K562 (cell line): Measurements from ENCODE around the gene ZBTB9. TPM values are rescaled to one million over a fixed set of nuclear protein-coding genes. Genes with fewer than 3 reads are reported as not detected.
A peak's percentile ranks its signal among the peaks of the same experiment; 100 is the strongest.

ENCODE experiments used
- ATF3 ChIP-seq, 2 experiments: fragments of 450-650 bp in 1 of 2; sonication (generic) in 1 of 2; formaldehyde crosslinking in 1 of 2; IDR thresholded peaks in 1 of 2; conservative IDR thresholded peaks in 1 of 2; 2 replicates each; pipeline versions ENCODE4 v1.6.1 to v1.8.1; 2016 to 2023; ENCODE audit warnings: mild to moderate bottlenecking in 2 of 2, moderate library complexity in 2 of 2, inconsistent platforms in 1 of 2, missing genetic modification reagents in 1 of 2
- BRD9 ChIP-seq: fragments of 450-650 bp; IDR thresholded peaks from 2 replicates; pipeline ENCODE4 v1.6.1; 2018; ENCODE audit warnings: low read depth; ENCODE audit not compliant: partially characterized antibody
- CREM ChIP-seq: IDR thresholded peaks from 2 replicates; pipeline ENCODE4 v1.6.1; 2014; ENCODE audit warnings: antibody characterized with exemption, low read depth
- ETS1 ChIP-seq: conservative IDR thresholded peaks from 2 replicates; pipeline ENCODE4 v1.6.1; 2011; ENCODE audit warnings: low read depth, mild to moderate bottlenecking, low read length; ENCODE audit not compliant: control insufficient read depth
- FOXK1 ChIP-seq: sonication (generic); formaldehyde crosslinking; IDR thresholded peaks from 2 replicates; pipeline ENCODE4 v1.8.0; 2022; ENCODE audit warnings: missing genetic modification reagents, mild to moderate bottlenecking, borderline replicate concordance
- HMG20A ChIP-seq: fragments of 450-650 bp; formaldehyde crosslinking; conservative IDR thresholded peaks from 2 replicates; pipeline ENCODE4 v1.4.0; 2020; ENCODE audit warnings: mild to moderate bottlenecking, mixed read lengths
- HNRNPK ChIP-seq: fragments of 200-400 bp; formaldehyde crosslinking; IDR thresholded peaks from one replicate; pipeline ENCODE4 v1.6.1; 2018; ENCODE audit warnings: mild to moderate bottlenecking, low read depth, low read length; ENCODE audit not compliant: poor library complexity, severe bottlenecking
- IFI16 ChIP-seq: fragments of 250-450 bp; sonication (Bioruptor Pico); IDR thresholded peaks from 2 replicates; pipeline ENCODE4 v2.1.2; 2022; ENCODE audit warnings: mild to moderate bottlenecking, inconsistent platforms
- MAX ChIP-seq: sonication (generic); formaldehyde crosslinking; IDR thresholded peaks from 2 replicates; pipeline ENCODE4 v1.9.0; 2022; ENCODE audit warnings: mild to moderate bottlenecking, missing genetic modification reagents
- MIER1 ChIP-seq: fragments of 450-650 bp; IDR thresholded peaks from 2 replicates; pipeline ENCODE4 v1.6.1; 2016; ENCODE audit warnings: antibody characterized with exemption, mild to moderate bottlenecking, low read depth
- NCOA2 ChIP-seq, 2 experiments: fragments of 450-650 bp; IDR thresholded peaks; 2 replicates each; pipeline ENCODE4 v1.6.1; 2018; ENCODE audit warnings: mild to moderate bottlenecking in 2 of 2, moderate library complexity in 1 of 2; ENCODE audit not compliant: partially characterized antibody in 2 of 2
- NCOR1 ChIP-seq: fragments of 450-650 bp; IDR thresholded peaks from 2 replicates; pipeline ENCODE4 v1.6.1; 2016; ENCODE audit warnings: mild to moderate bottlenecking, moderate library complexity
- PATZ1 ChIP-seq: fragments of 250-450 bp; sonication (Bioruptor Pico); IDR thresholded peaks from 2 replicates; pipeline ENCODE4 v1.5.0; 2020; ENCODE audit warnings: mild to moderate bottlenecking, borderline replicate concordance
- RCOR1 ChIP-seq, 2 experiments: IDR thresholded peaks; 2 replicates each; pipeline ENCODE4 v1.6.1; 2012; ENCODE audit warnings: low read depth in 2 of 2, low read length in 2 of 2, borderline replicate concordance in 1 of 2, improper control_type of control experiment in 1 of 2
- SMARCB1 ChIP-seq: IDR thresholded peaks from 2 replicates; pipeline ENCODE4 v1.6.1; 2011; ENCODE audit warnings: improper control_type of control experiment, low read depth; ENCODE audit not compliant: insufficient read length
- SPI1 ChIP-seq: IDR thresholded peaks from 2 replicates; pipeline ENCODE4 v1.6.1; 2011; ENCODE audit warnings: low read depth, low read length, control low read depth, borderline replicate concordance
- TSHZ1 ChIP-seq: fragments of 250-450 bp; sonication (Bioruptor Pico); IDR thresholded peaks from 2 replicates; pipeline ENCODE4 v1.4.0; 2020; ENCODE audit warnings: mild to moderate bottlenecking, moderate library complexity
- U2AF1 ChIP-seq: fragments of 200-400 bp; formaldehyde crosslinking; optimal IDR thresholded peaks from 2 replicates; pipeline ENCODE3; 2017; ENCODE audit warnings: mild to moderate bottlenecking, low read depth, low read length, moderate library complexity
- ZNF12 ChIP-seq: sonication (generic); formaldehyde crosslinking; IDR thresholded peaks from 2 replicates; pipeline ENCODE4 v1.4.0; 2020; ENCODE audit warnings: mild to moderate bottlenecking, missing genetic modification reagents
- polyA plus RNA-seq, 8 experiments: library from polyadenylated mRNA; depleted of rRNA in 4 of 8; stranded (reverse) in 5 of 8; unstranded in 3 of 8; fragments of >200 nt; fragmentation: Nextera tagmentation in 2 of 8; fragmentation: Illumina TruSeq in 1 of 8; extraction: Ambion mirVana in 2 of 8; extraction: Trizol in 1 of 8; gene quantifications; 2 replicates each; pipeline versions ENCODE4 v1.2.1 to v1.2.3, GENCODE V29; 2011 to 2014; ENCODE audit warnings: inconsistent platforms in 1 of 8, missing spikeins in 1 of 8
- total RNA-seq, 7 experiments: library from RNA; depleted of rRNA in 6 of 7; stranded (reverse); fragments of >200 nt in 6 of 7; fragmentation: Illumina TruSeq in 2 of 7; extraction: Trizol in 2 of 7; gene quantifications; 2 replicates each; pipeline versions ENCODE4 v1.2.1 to v1.2.3, GENCODE V29; 2011 to 2021; ENCODE audit warnings: low replicate concordance in 1 of 7

The ZBTB9 gene
- total and polyA plus RNA-seq, 9 of the 15 experiments (the other 6 are each of a cell fraction or from before 2014, with no cell fraction given) = 1.9 to 19.5 (median 10.4) TPM

- TF ChIP-seq ZNF12 (no peak), HNRNPK (no peak), NCOR1 (no peak), PATZ1 (CRISPR knock-in tag) (no peak), MAX (CRISPR knock-in tag) (peak; percentile 24; the same call in 1 of the 2 replicates), U2AF1 (no peak), SPI1 (peak; percentile 54; the same call in 1 of the 2 replicates), RCOR1 (IDR thresholded peaks at IDR 0.05; ENCODE audit: borderline replicate concordance in 1 of 2, low read depth in 2 of 2, low read length in 2 of 2) (0 out of 4 replicates have a peak, but pooled peaks of 1 of the 2 experiments have one; percentile 21), TSHZ1 (no peak), HMG20A (CRISPR knock-in tag) (no peak), ATF3 (IDR thresholded peaks at IDR 0.05) (no peak), ATF3 (CRISPR knock-in tag; conservative IDR thresholded peaks at IDR 0.05) (no peak), SMARCB1 (no peak), MIER1 (no peak), CREM (peak; percentile 24; the same call in 1 of the 2 replicates), BRD9 (peak; percentile 4), NCOA2 (IDR thresholded peaks at IDR 0.05; ENCODE audit: partially characterized antibody in 2 of 2) (no peak), IFI16 (CRISPR knock-in tag) (no peak), FOXK1 (CRISPR knock-in tag) (no peak), ETS1 (no peak)
Observed at GRCh38 chr6:33440649-33441309, 13.6 kb upstream of the ZBTB9 start (continued).
